ENCODE results near the gene UTF1.

- TF ChIP-seq POLR2A (IDR thresholded peaks at IDR 0.05) = no peak
- TF ChIP-seq, protein P1, sequence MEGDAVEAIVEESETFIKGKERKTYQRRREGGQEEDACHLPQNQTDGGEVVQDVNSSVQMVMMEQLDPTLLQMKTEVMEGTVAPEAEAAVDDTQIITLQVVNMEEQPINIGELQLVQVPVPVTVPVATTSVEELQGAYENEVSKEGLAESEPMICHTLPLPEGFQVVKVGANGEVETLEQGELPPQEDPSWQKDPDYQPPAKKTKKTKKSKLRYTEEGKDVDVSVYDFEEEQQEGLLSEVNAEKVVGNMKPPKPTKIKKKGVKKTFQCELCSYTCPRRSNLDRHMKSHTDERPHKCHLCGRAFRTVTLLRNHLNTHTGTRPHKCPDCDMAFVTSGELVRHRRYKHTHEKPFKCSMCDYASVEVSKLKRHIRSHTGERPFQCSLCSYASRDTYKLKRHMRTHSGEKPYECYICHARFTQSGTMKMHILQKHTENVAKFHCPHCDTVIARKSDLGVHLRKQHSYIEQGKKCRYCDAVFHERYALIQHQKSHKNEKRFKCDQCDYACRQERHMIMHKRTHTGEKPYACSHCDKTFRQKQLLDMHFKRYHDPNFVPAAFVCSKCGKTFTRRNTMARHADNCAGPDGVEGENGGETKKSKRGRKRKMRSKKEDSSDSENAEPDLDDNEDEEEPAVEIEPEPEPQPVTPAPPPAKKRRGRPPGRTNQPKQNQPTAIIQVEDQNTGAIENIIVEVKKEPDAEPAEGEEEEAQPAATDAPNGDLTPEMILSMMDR (IDR thresholded peaks at IDR 0.05) = no peak
These were observed 17.8 kb upstream of the UTF1 start for GRCh38 chr10:133211959-133212852.

Data from uterus (tissue), 2 donors.